T-helper 1 cell treated with Interleukin-12 subunit alpha and Interleukin-12 subunit beta and Interleukin-4 antibody, amounts not matched to agents 30 μg/mL and 1 μg/mL, for 36 hours (primary cell): ENCODE measurements around the gene TMLHE.

ENCODE experiments used
- H3K27ac Mint-ChIP-seq: one replicate; pipeline ENCODE4 v1.8.0; 2021; ENCODE audit warnings: mild to moderate bottlenecking, mixed read lengths
- H3K27me3 Mint-ChIP-seq: one replicate; pipeline ENCODE4 v1.8.0; 2021; ENCODE audit warnings: low read depth, mixed read lengths
- H3K36me3 Mint-ChIP-seq: one replicate; pipeline ENCODE4 v1.8.0; 2021; ENCODE audit warnings: low read depth, mixed read lengths
- H3K4me1 Mint-ChIP-seq: one replicate; pipeline ENCODE4 v1.8.0; 2021; ENCODE audit warnings: low read depth, mixed read lengths
- H3K4me3 Mint-ChIP-seq: one replicate; pipeline ENCODE4 v1.8.0; 2021; ENCODE audit warnings: mild to moderate bottlenecking, moderate library complexity, mixed read lengths
- H3K9me3 Mint-ChIP-seq: one replicate; pipeline ENCODE4 v1.8.0; 2021; ENCODE audit warnings: mixed read lengths

Gene TMLHE

GRCh38 chrX:155441097-155441496 is 171.7 kb downstream of the TMLHE start:
- Mint-ChIP-seq H3K4me3 (no peak overlapping the region), H3K36me3 (peaks cover 2% of the 10 kb centered on the region), H3K4me1 (no peaks in the 10 kb centered on the region), H3K27ac (no peak overlapping the region), H3K9me3 (peaks cover 21% of the 10 kb centered on the region), H3K27me3 (no peaks in the 10 kb centered on the region)
